Naive B cell (primary cell): ENCODE measurements around the gene CYP26B1. TPM values are rescaled to one million over a fixed set of nuclear protein-coding genes. Genes with fewer than 3 reads are reported as not detected.
A peak's percentile ranks its signal among the peaks of the same experiment; 100 is the strongest.

Experiments
- ATAC-seq, 2 donors: fragments of 150-1000 bp; cut with Tn5 transposase; 2 replicates each; pipeline ENCODE4 v1.10.0; 2021; ENCODE audit warnings: low read depth in 2 of 2, mild to moderate bottlenecking in 2 of 2, moderate library complexity in 2 of 2
- DNase-seq: peaks from one replicate; pipeline ENCODE4 v3.0.0; 2022
- H3K27ac Mint-ChIP-seq, 6 donors: one replicate each; pipeline ENCODE4 v1.8.0; 2020 to 2022; ENCODE audit warnings: mild to moderate bottlenecking in 6 of 6, mixed read lengths in 6 of 6, moderate library complexity in 5 of 6, inconsistent platforms in 2 of 6
- H3K27me3 Mint-ChIP-seq, 3 donors: one replicate each; pipeline ENCODE4 v1.8.0; 2021 to 2022; ENCODE audit warnings: mixed read lengths in 3 of 3, mild to moderate bottlenecking in 1 of 3
- H3K36me3 Mint-ChIP-seq, 2 donors: one replicate each; pipeline ENCODE4 v1.8.0; 2020 to 2022; ENCODE audit warnings: mixed read lengths in 2 of 2, inconsistent platforms in 1 of 2, mild to moderate bottlenecking in 1 of 2
- H3K4me1 Mint-ChIP-seq, 3 donors: one replicate each; pipeline ENCODE4 v1.8.0; 2020 to 2022; ENCODE audit warnings: mixed read lengths in 3 of 3, inconsistent platforms in 1 of 3, mild to moderate bottlenecking in 1 of 3, moderate library complexity in 1 of 3
- H3K4me3 Mint-ChIP-seq, 8 donors: one replicate each; pipeline ENCODE4 v1.8.0; 2020 to 2022; ENCODE audit warnings: mild to moderate bottlenecking in 8 of 8, mixed read lengths in 8 of 8, moderate library complexity in 8 of 8, inconsistent platforms in 2 of 8
- H3K9me3 Mint-ChIP-seq, 7 donors: one replicate each; pipeline ENCODE4 v1.8.0; 2020 to 2022; ENCODE audit warnings: mixed read lengths in 7 of 7, mild to moderate bottlenecking in 5 of 7, inconsistent platforms in 2 of 7, moderate library complexity in 1 of 7
- polyA plus RNA-seq, 6 donors: library from polyadenylated mRNA; unstranded; fragments of 300-500 nt; fragmentation: Illumina TruSeq; gene quantifications; one replicate each; pipeline ENCODE4 v1.2.3, GENCODE V29; 2021; ENCODE audit warnings: low read depth in 6 of 6

Gene CYP26B1
- polyA plus RNA-seq, 6 donors from 2014 or later, result not detected

- peaks cover 0 to 18% (median 3%) of the 10 kb centered on the region in 7 donors for H3K9me3 Mint-ChIP-seq
- ATAC-seq, result no peak
- H3K4me1 Mint-ChIP-seq, result no peaks in the 10 kb centered on the region
- H3K4me3 Mint-ChIP-seq, result no peak overlapping the region
- no peak for DNase-seq
- H3K27ac Mint-ChIP-seq, result no peak overlapping the region
- no peaks in the 10 kb centered on the region for H3K36me3 Mint-ChIP-seq
- H3K27me3 Mint-ChIP-seq, result peaks cover 18 to 26% (median 24%) of the 10 kb centered on the region in 3 donors
Measured at GRCh38 chr2:72166279-72166678, 18.6 kb upstream of the CYP26B1 start.

GRCh38 chr2:72165792-72166191, 18.1 kb upstream of the CYP26B1 start:
- H3K27me3 Mint-ChIP-seq, result peaks cover 23 to 31% (median 29%) of the 10 kb centered on the region in 3 donors
- ATAC-seq (no peak), DNase-seq (no peak)
- no peak overlapping the region for H3K27ac Mint-ChIP-seq
- no peaks in the 10 kb centered on the region for H3K4me1 Mint-ChIP-seq
- no peak overlapping the region for H3K4me3 Mint-ChIP-seq
- H3K36me3 Mint-ChIP-seq, result no peaks in the 10 kb centered on the region
- H3K9me3 Mint-ChIP-seq, result peaks cover 0 to 18% (median 3%) of the 10 kb centered on the region in 7 donors

- Mint-ChIP-seq H3K9me3 (no peaks in the 10 kb centered on the region), H3K4me3 (no peak overlapping the region), H3K4me1 (no peaks in the 10 kb centered on the region), H3K36me3 (no peaks in the 10 kb centered on the region), H3K27ac (no peak overlapping the region), H3K27me3 (peaks cover 36 to 44% (median 39%) of the 10 kb centered on the region in 3 donors)
- ATAC-seq (no peak), DNase-seq (no peak)
Measured at GRCh38 chr2:72162574-72162973, 14.9 kb upstream of the CYP26B1 start.

GRCh38 chr2:72159211-72159993, 11.7 kb upstream of the CYP26B1 start:
- ATAC-seq (no peak), DNase-seq (no peak)
- H3K36me3 Mint-ChIP-seq, result no peaks in the 10 kb centered on the region
- peaks cover 43 to 65% (median 54%) of the 10 kb centered on the region in 3 donors for H3K27me3 Mint-ChIP-seq
- H3K27ac Mint-ChIP-seq, result peak overlapping the region in 1 of 6 donors; percentile 7
- H3K4me1 Mint-ChIP-seq, result no peaks in the 10 kb centered on the region
- H3K9me3 Mint-ChIP-seq, result peaks cover 0 to 3% (median 0%) of the 10 kb centered on the region in 7 donors
- no peak overlapping the region for H3K4me3 Mint-ChIP-seq

- Mint-ChIP-seq H3K36me3 (no peaks in the 10 kb centered on the region), H3K27ac (no peak overlapping the region), H3K9me3 (peaks cover 0 to 3% (median 0%) of the 10 kb centered on the region in 7 donors), H3K4me1 (no peaks in the 10 kb centered on the region), H3K4me3 (no peak overlapping the region), H3K27me3 (peaks cover 41 to 71% (median 62%) of the 10 kb centered on the region in 3 donors)
- no peak for DNase-seq
- no peak for ATAC-seq
Measured at GRCh38 chr2:72157871-72158771, 10.5 kb upstream of the CYP26B1 start.

GRCh38 chr2:72156872-72157271, 9.2 kb upstream of the CYP26B1 start:
- Mint-ChIP-seq H3K9me3 (peaks cover 0 to 3% (median 0%) of the 10 kb centered on the region in 7 donors), H3K27me3 (peaks cover 44 to 75% (median 68%) of the 10 kb centered on the region in 3 donors), H3K27ac (no peak overlapping the region), H3K4me3 (no peak overlapping the region), H3K4me1 (no peaks in the 10 kb centered on the region), H3K36me3 (no peaks in the 10 kb centered on the region)
- no peak for DNase-seq
- ATAC-seq, result no peak

GRCh38 chr2:72155737-72156136, 8.1 kb upstream of the CYP26B1 start:
- H3K9me3 Mint-ChIP-seq, result peaks cover 0 to 3% (median 0%) of the 10 kb centered on the region in 7 donors
- H3K27me3 Mint-ChIP-seq, result peaks cover 37 to 75% (median 69%) of the 10 kb centered on the region in 3 donors
- ATAC-seq (no peak), DNase-seq (no peak)
- H3K4me1 Mint-ChIP-seq, result no peaks in the 10 kb centered on the region
- no peak overlapping the region for H3K27ac Mint-ChIP-seq
- H3K4me3 Mint-ChIP-seq, result no peak overlapping the region
- H3K36me3 Mint-ChIP-seq, result no peaks in the 10 kb centered on the region

GRCh38 chr2:72155151-72155550, 7.5 kb upstream of the CYP26B1 start:
- DNase-seq, result no peak
- peaks cover 0 to 3% of the 10 kb centered on the region in 2 donors for H3K36me3 Mint-ChIP-seq
- peaks cover 0 to 3% (median 0%) of the 10 kb centered on the region in 7 donors for H3K9me3 Mint-ChIP-seq
- H3K4me3 Mint-ChIP-seq, result no peak overlapping the region
- H3K27ac Mint-ChIP-seq, result no peak overlapping the region
- H3K4me1 Mint-ChIP-seq, result peaks cover 5% of the 10 kb centered on the region in 3 donors
- H3K27me3 Mint-ChIP-seq, result peaks cover 39 to 75% (median 69%) of the 10 kb centered on the region in 3 donors
- no peak for ATAC-seq

GRCh38 chr2:72154386-72154975, 6.8 kb upstream of the CYP26B1 start:
- Mint-ChIP-seq H3K36me3 (peaks cover 0 to 9% of the 10 kb centered on the region in 2 donors), H3K4me3 (no peak overlapping the region), H3K27ac (no peak overlapping the region), H3K27me3 (peaks cover 40 to 75% (median 69%) of the 10 kb centered on the region in 3 donors), H3K9me3 (peaks cover 0 to 3% (median 0%) of the 10 kb centered on the region in 7 donors), H3K4me1 (peaks cover 12% of the 10 kb centered on the region in 3 donors)
- no peak for ATAC-seq
- DNase-seq, result no peak

- Mint-ChIP-seq H3K27ac (no peak overlapping the region), H3K9me3 (peaks cover 0 to 3% (median 0%) of the 10 kb centered on the region in 7 donors), H3K4me3 (peak overlapping the region in 1 of 8 donors; percentile 69), H3K36me3 (peaks cover 0 to 14% of the 10 kb centered on the region in 2 donors), H3K4me1 (peaks cover 17 to 18% (median 17%) of the 10 kb centered on the region in 3 donors), H3K27me3 (peaks cover 46 to 80% (median 75%) of the 10 kb centered on the region in 3 donors)
- DNase-seq, result no peak
- no peak for ATAC-seq
Measured at GRCh38 chr2:72153924-72154323, 6.3 kb upstream of the CYP26B1 start.

- Mint-ChIP-seq H3K27ac (peak overlapping the region in 1 of 6 donors; percentile 52), H3K4me3 (no peak overlapping the region), H3K9me3 (peaks cover 0 to 3% (median 0%) of the 10 kb centered on the region in 7 donors), H3K4me1 (peaks cover 20 to 22% (median 22%) of the 10 kb centered on the region in 3 donors), H3K27me3 (peaks cover 51 to 87% (median 81%) of the 10 kb centered on the region in 3 donors), H3K36me3 (peaks cover 0 to 14% of the 10 kb centered on the region in 2 donors)
- no peak for ATAC-seq
- no peak for DNase-seq
Measured at GRCh38 chr2:72153026-72153791, 5.5 kb upstream of the CYP26B1 start.

GRCh38 chr2:72150861-72151356, 3.2 kb upstream of the CYP26B1 start:
- DNase-seq (no peak), ATAC-seq (no peak)
- Mint-ChIP-seq H3K4me1 (peaks cover 27 to 36% (median 36%) of the 10 kb centered on the region in 3 donors), H3K4me3 (peak overlapping the region in 5 of 8 donors; percentile 10 to 86 (median 34)), H3K27ac (no peak overlapping the region), H3K36me3 (peaks cover 0 to 14% of the 10 kb centered on the region in 2 donors), H3K9me3 (peaks cover 0 to 12% (median 7%) of the 10 kb centered on the region in 7 donors), H3K27me3 (peaks cover 57 to 92% (median 90%) of the 10 kb centered on the region in 3 donors)
